Adrenal gland (tissue), 12 donors: ENCODE measurements around the gene PXYLP1. TPM values are rescaled to one million over a fixed set of nuclear protein-coding genes. Genes with fewer than 3 reads are reported as not detected.

Experiments used
- DNase-seq, 7 donors: peaks; one replicate each; pipeline ENCODE4 v3.0.0-alpha.2; 2019 to 2020
- H3K27ac ChIP-seq, 5 donors: fragments of 200-600 bp; sonication (generic) in 4 of 5; 1 replicate in 3 of 5; 2 replicates in 2 of 5; pipeline versions ENCODE4 v1.5.1 to v1.8.0; 2016 to 2020; ENCODE audit warnings: mild to moderate bottlenecking in 1 of 5
- H3K27me3 ChIP-seq: fragments of 200-600 bp; 2 replicates; pipeline ENCODE4 v1.8.0; 2021
- H3K36me3 ChIP-seq, 2 donors: fragments of 200-600 bp; replicated peaks in 1 of 2; 1 replicate in 1 of 2; 2 replicates in 1 of 2; pipeline versions ENCODE4 v1.5.1 to v1.8.0; 2018 to 2022
- H3K4me1 ChIP-seq, 2 donors: fragments of 200-600 bp; replicated peaks in 1 of 2; 1 replicate in 1 of 2; 2 replicates in 1 of 2; pipeline versions ENCODE4 v1.5.1 to v1.8.0; 2018 to 2021
- H3K4me3 ChIP-seq, 4 donors: fragments of 200-600 bp; sonication (generic) in 3 of 4; one replicate each; pipeline ENCODE4 v1.5.1; 2016 to 2018
- H3K9me3 ChIP-seq, 3 donors: fragments of 200-600 bp; sonication (generic) in 1 of 3; replicated peaks in 1 of 3; 1 replicate in 2 of 3; 2 replicates in 1 of 3; pipeline versions ENCODE4 v1.5.1 to v1.8.0; 2016 to 2021
- CTCF ChIP-seq, 6 experiments: fragments of 450-650 bp in 4 of 6; fragments of 200-600 bp in 2 of 6; sonication (generic) in 1 of 6; IDR thresholded peaks; 1 replicate in 5 of 6; 2 replicates in 1 of 6; pipeline versions ENCODE4 v1.5.1 to v1.8.0; 2016 to 2021; ENCODE audit warnings: antibody characterized with exemption in 6 of 6, mild to moderate bottlenecking in 2 of 6, moderate library complexity in 1 of 6
- POLR2A ChIP-seq, 2 donors: fragments of 450-650 bp; IDR thresholded peaks; one replicate each; pipeline ENCODE4 v1.6.1; 2017; ENCODE audit warnings: antibody characterized with exemption in 2 of 2, mild to moderate bottlenecking in 2 of 2, moderate library complexity in 1 of 2
- WGBS, 4 donors: extraction: QIAGEN DNeasy Blood & Tissue Kit in 2 of 4; methylation state at CpG; one replicate each; pipeline versions ENCODE4 v1.1.5 to v1.1.7; 2013 to 2017; 5-methylcytosine and 5-hydroxymethylcytosine counted together
- intact Hi-C, 2 donors: fragments of 100-400 bp; cut with DNase I; formaldehyde crosslinking; loops; one replicate each; pipeline versions ENCODE4 v1.14.1 to v1.15.0; 2022 to 2023
- polyA plus RNA-seq, 3 donors: library from polyadenylated mRNA; stranded (reverse); fragments of 200-250 nt in 2 of 3; fragments of 350-450 nt in 1 of 3; fragmentation: Illumina TruSeq in 1 of 3; extraction: RNeasy Lipid Tissue Mini Kit (QIAGEN cat#74804) in 1 of 3; gene quantifications; one replicate each; pipeline ENCODE4 v1.2.3, GENCODE V29; 2013 to 2014
- total RNA-seq, 9 donors: library from RNA; depleted of rRNA in 4 of 9; stranded (reverse); fragments of >200 nt in 4 of 9; fragments of 120-200 nt in 1 of 9; fragmentation: NEBNext Ultra II Directional in 1 of 9; extraction: Animal tissue kit (Norgen Biotek cat#: 25700) in 1 of 9; gene quantifications; one replicate each; pipeline versions ENCODE4 v1.1.0 to v1.2.4, GENCODE V29; 2013 to 2023
- donor health status: healthy with polysubstance abuse.
- donor health status: Bipolar disorder and iron deficiency.
- donor health status: DM: yes; HTN: yes; CAD: no.
- donor health status: DM: no; HTN: no; CAD: no.
- donor health status: DM: no; HTN: no; CAD: no.
- donor health status: DM: yes; HTN: yes; CAD: no.

The PXYLP1 gene
- total and polyA plus RNA-seq, 12 donors = 5.5 to 22.7 (median 8.1) TPM

DNA sequence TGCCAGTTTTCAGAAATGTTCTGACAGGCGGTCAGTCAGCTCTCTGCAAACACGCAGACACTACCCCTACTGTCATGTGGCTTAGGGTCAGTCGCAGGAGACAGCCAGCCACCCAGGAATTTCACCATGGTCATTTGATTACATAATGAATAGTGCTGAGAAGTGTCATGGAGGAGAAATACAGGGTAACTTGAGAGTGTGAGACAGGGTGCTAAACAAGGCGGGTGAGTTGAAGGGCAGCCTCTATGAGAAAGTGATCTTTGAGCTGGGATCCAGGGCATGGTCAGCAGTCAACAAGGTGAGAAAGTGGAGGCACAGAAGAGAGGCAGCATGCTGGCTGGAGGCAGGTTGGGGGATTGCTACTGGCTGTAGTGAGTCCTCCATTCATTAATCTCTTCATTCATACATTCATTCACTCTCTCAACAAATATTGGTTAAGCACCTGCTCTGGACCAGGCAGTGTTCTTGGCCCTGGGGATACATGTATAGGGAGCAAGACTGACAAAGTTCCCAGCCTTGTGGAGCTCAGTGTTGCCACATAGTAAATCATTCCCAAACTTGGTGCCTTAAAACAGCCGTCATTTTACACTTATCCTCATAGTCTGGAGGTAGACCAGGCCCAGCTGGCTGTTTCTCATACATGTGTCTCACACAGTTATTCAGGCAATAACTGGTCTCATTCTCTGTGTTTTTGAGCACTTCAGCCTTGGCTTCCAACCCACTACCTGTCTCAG is 14.8 kb downstream of the PXYLP1 start:
- WGBS, 4 donors = 89 to 100% (median 92%) methylated on average over 4 to 5 of the region's 5 CpGs
- TF ChIP-seq CTCF (IDR thresholded peaks at IDR 0.05) = no peak
- TF ChIP-seq POLR2A (IDR thresholded peaks at IDR 0.05) = no peak
- no peaks in the 10 kb centered on the region for H3K36me3 ChIP-seq
- intact Hi-C loops = no loop called here
- H3K4me1 ChIP-seq = no peaks in the 10 kb centered on the region
- peak in 1 of 7 donors; percentile 28 for DNase-seq
- H3K9me3 ChIP-seq = no peaks in the 10 kb centered on the region
- no peaks in the 10 kb centered on the region for H3K27me3 ChIP-seq
- H3K27ac ChIP-seq = no peak overlapping the region
- no peak overlapping the region for H3K4me3 ChIP-seq

GRCh38 chr3:141246958-141247301 is 15.3 kb downstream of the PXYLP1 start:
- no peaks in the 10 kb centered on the region for H3K36me3 ChIP-seq
- no peak overlapping the region for H3K27ac ChIP-seq
- H3K4me1 ChIP-seq = no peaks in the 10 kb centered on the region
- no peak overlapping the region for H3K4me3 ChIP-seq
- DNase-seq = peak in 1 of 7 donors; percentile 27
- H3K27me3 ChIP-seq = no peaks in the 10 kb centered on the region
- intact Hi-C loops = no loop called here
- H3K9me3 ChIP-seq = no peaks in the 10 kb centered on the region
- TF ChIP-seq CTCF (IDR thresholded peaks at IDR 0.05) = no peak
- no peak for TF ChIP-seq POLR2A (IDR thresholded peaks at IDR 0.05)
- WGBS, 4 donors = 83 to 94% (median 91%) methylated on average over 2 of the region's 2 CpGs

GRCh38 chr3:141248064-141248463 is 16.4 kb downstream of the PXYLP1 start:
- no peaks in the 10 kb centered on the region for H3K36me3 ChIP-seq
- no peak overlapping the region for H3K27ac ChIP-seq
- 93 to 95% (median 94%) methylated on average over 5 of the region's 5 CpGs for WGBS, 4 donors
- intact Hi-C loops = no loop called here
- no peaks in the 10 kb centered on the region for H3K27me3 ChIP-seq
- peak in 1 of 7 donors; percentile 25 for DNase-seq
- H3K4me1 ChIP-seq = no peaks in the 10 kb centered on the region
- TF ChIP-seq CTCF (IDR thresholded peaks at IDR 0.05) (no peak), POLR2A (IDR thresholded peaks at IDR 0.05) (no peak)
- no peak overlapping the region for H3K4me3 ChIP-seq
- no peaks in the 10 kb centered on the region for H3K9me3 ChIP-seq

DNA sequence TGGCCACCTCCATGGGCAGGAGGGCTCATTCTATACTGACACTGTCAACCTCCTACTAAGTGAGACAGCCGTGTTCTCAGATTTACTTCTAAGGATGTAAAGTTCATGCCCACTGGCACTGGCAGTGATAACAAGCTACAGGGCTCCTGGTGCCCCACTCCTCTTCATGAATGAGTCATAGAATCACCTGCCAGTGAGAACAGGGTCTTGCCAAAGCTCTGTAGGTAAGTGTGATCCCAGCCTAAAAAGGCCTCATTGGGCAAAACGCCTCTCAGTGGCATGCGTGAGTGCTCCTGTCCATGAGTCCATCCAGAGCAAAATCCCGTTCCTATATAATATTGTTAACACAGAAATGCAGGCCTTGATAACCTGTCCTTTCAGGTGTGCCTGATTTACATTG is 17.4 kb downstream of the PXYLP1 start:
- Histone ChIP-seq H3K4me1 (no peaks in the 10 kb centered on the region), H3K4me3 (no peak overlapping the region), H3K27me3 (no peaks in the 10 kb centered on the region), H3K27ac (no peak overlapping the region), H3K36me3 (no peaks in the 10 kb centered on the region), H3K9me3 (no peaks in the 10 kb centered on the region)
- DNase-seq = peak in 1 of 7 donors; percentile 29
- intact Hi-C loops = no loop called here
- 82 to 91% (median 90%) methylated on average over 3 to 4 of the region's 4 CpGs for WGBS, 4 donors
- TF ChIP-seq CTCF (IDR thresholded peaks at IDR 0.05) = no peak
- no peak for TF ChIP-seq POLR2A (IDR thresholded peaks at IDR 0.05)
